CD4-positive, alpha-beta T cell treated with Interleukin-21 for 1 hour (primary cell): ENCODE data around the gene DCHS2.

Experiments
- DNase-seq: peaks from one replicate; pipeline ENCODE4 v3.0.0-alpha.2; 2020

DCHS2 gene

GRCh38 chr4:154487145-154487544 is 4.5 kb downstream of the DCHS2 start:
- no peak for DNase-seq

GRCh38 chr4:154485127-154485773 is 6.3 kb downstream of the DCHS2 start:
- no peak for DNase-seq

- DNase-seq = no peak
Measured at GRCh38 chr4:154478547-154478946, 13.1 kb downstream of the DCHS2 start.

- DNase-seq = no peak
Measured at GRCh38 chr4:154478128-154478527, 13.5 kb downstream of the DCHS2 start.

- no peak for DNase-seq
Measured at GRCh38 chr4:154476232-154476631, 15.4 kb downstream of the DCHS2 start.

- DNase-seq = no peak
Measured at GRCh38 chr4:154475820-154476219, 15.8 kb downstream of the DCHS2 start.

GRCh38 chr4:154473497-154473896 is 18.1 kb downstream of the DCHS2 start:
- no peak for DNase-seq

- DNase-seq = no peak
Measured at GRCh38 chr4:154472858-154473257, 18.7 kb downstream of the DCHS2 start.

- DNase-seq = no peak
Measured at GRCh38 chr4:154471526-154472331, 19.9 kb downstream of the DCHS2 start.

GRCh38 chr4:154471032-154471431 is 20.6 kb downstream of the DCHS2 start:
- DNase-seq = no peak

GRCh38 chr4:154467886-154468285 is 23.7 kb downstream of the DCHS2 start:
- DNase-seq = no peak

- no peak for DNase-seq
Measured at GRCh38 chr4:154466336-154466735, 25.3 kb downstream of the DCHS2 start.

- DNase-seq = no peak
Measured at GRCh38 chr4:154465085-154465484, 26.5 kb downstream of the DCHS2 start.

GRCh38 chr4:154464654-154465053 is 26.9 kb downstream of the DCHS2 start:
- no peak for DNase-seq

- no peak for DNase-seq
Measured at GRCh38 chr4:154462081-154462810, 29.4 kb downstream of the DCHS2 start.

- DNase-seq = no peak
Measured at GRCh38 chr4:154457471-154457870, 34.1 kb downstream of the DCHS2 start.

- no peak for DNase-seq
Measured at GRCh38 chr4:154456889-154457288, 34.7 kb downstream of the DCHS2 start.

- no peak for DNase-seq
Measured at GRCh38 chr4:154456240-154456639, 35.4 kb downstream of the DCHS2 start.

GRCh38 chr4:154455111-154455510 is 36.5 kb downstream of the DCHS2 start:
- DNase-seq = no peak

GRCh38 chr4:154454710-154455109 is 36.9 kb downstream of the DCHS2 start:
- no peak for DNase-seq

GRCh38 chr4:154452798-154453346 is 38.7 kb downstream of the DCHS2 start:
- no peak for DNase-seq

- DNase-seq = no peak
Measured at GRCh38 chr4:154450966-154451365, 40.6 kb downstream of the DCHS2 start.

GRCh38 chr4:154444958-154445357 is 46.6 kb downstream of the DCHS2 start:
- no peak for DNase-seq

- no peak for DNase-seq
Measured at GRCh38 chr4:154441982-154442381, 49.6 kb downstream of the DCHS2 start.
